ENCODE results near the gene JAM2.
"Not testable (repeated sequence)": the region's sequence is repeated elsewhere in the genome, so short reads cannot be mapped to it uniquely, and the experiment has no call there.

JAM2 gene

DNA sequence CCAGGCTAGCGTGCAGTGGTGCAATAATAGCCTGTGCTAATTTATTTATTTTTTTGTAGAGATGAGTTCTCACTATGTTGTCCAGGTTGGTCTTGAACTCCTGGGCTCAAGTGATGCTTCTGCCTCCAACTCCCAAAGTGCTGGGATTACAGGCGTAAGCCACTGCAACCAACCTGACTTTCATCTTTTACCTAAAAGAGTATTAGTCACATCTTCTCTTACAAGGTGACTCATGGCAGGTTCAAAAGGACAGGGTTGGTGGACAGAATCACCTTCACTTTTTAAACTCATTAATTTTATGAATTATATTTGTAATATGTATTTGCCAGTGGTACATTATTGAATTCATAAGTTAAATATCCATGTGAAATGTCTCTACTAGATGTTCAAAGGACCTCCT, 18.1 kb downstream of the JAM2 start:
- H3K27me3 ChIP-seq (ENCODE audit: control insufficient read depth, insufficient read depth, low read length) = no peaks in the 10 kb centered on the region
- no peaks in the 10 kb centered on the region for H3K36me3 ChIP-seq (ENCODE audit: control insufficient read depth, insufficient read depth, low read length)
- H3K9ac ChIP-seq (ENCODE audit: low read length) = no peak overlapping the region
- no peak overlapping the region for H3K4me3 ChIP-seq (ENCODE audit: low read length)
- no peaks in the 10 kb centered on the region for H3K4me1 ChIP-seq (ENCODE audit: control insufficient read depth, insufficient read depth, low read length)
- no peaks in the 10 kb centered on the region for H3K9me3 ChIP-seq (ENCODE audit: control insufficient read depth, low read length)

DNA sequence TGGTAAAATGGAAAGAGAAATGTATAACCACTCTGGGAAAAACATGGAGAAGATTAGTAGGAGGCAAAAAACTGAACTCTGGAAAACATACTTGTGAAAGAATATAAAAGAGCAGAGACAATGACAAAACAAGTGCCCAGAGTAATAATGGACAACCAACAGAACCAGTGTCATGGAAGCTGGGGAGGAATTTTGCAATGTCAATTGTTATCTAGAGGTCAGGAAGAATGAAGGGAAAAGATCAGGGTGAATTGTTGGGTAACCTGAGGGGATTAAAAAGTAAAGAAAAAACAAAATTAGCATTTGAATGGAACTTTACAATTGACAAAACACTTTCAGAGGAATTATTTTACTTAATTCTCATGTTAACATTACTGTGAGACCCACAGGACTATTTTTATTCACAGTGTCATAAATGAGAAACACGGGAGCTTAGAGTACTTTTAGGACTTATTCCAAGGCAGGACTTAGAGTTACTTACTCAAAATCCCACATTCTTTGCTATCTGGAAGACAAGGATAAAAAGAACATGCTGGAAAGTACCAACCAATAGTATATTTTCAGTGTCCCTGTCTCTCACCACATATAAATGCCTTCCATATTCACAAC, 19.5 kb downstream of the JAM2 start:
- Histone ChIP-seq H3K9ac (ENCODE audit: low read length) (no peak overlapping the region), H3K27me3 (ENCODE audit: control insufficient read depth, insufficient read depth, low read length) (no peaks in the 10 kb centered on the region), H3K36me3 (ENCODE audit: control insufficient read depth, insufficient read depth, low read length) (no peaks in the 10 kb centered on the region), H3K4me1 (ENCODE audit: control insufficient read depth, insufficient read depth, low read length) (no peaks in the 10 kb centered on the region), H3K4me3 (ENCODE audit: low read length) (no peak overlapping the region), H3K9me3 (ENCODE audit: control insufficient read depth, low read length) (no peaks in the 10 kb centered on the region)

DNA sequence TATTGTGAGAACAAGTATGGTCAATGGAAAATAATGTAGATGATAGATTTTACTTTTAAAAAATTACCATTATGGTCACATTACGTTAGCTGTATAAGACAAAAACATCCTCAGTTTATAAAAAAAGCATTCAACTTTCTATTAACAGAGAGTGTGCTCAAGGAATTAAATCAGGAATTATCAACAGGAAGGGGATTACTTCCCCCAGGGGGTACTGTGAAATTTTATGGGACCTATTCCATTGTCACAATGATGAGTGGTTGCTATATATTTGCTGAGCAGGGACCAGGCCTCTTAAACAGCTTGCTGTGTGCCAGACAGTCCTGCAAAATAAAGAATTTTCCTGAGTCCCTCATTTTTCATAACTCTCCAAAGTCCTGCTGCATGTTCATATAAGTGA, 21.2 kb downstream of the JAM2 start:
- Histone ChIP-seq H3K36me3 (ENCODE audit: control insufficient read depth, insufficient read depth, low read length) (no peaks in the 10 kb centered on the region), H3K27me3 (ENCODE audit: control insufficient read depth, insufficient read depth, low read length) (no peaks in the 10 kb centered on the region), H3K4me3 (ENCODE audit: low read length) (no peak overlapping the region), H3K9me3 (ENCODE audit: control insufficient read depth, low read length) (no peaks in the 10 kb centered on the region), H3K4me1 (ENCODE audit: control insufficient read depth, insufficient read depth, low read length) (no peaks in the 10 kb centered on the region), H3K9ac (ENCODE audit: low read length) (no peak overlapping the region)

DNA sequence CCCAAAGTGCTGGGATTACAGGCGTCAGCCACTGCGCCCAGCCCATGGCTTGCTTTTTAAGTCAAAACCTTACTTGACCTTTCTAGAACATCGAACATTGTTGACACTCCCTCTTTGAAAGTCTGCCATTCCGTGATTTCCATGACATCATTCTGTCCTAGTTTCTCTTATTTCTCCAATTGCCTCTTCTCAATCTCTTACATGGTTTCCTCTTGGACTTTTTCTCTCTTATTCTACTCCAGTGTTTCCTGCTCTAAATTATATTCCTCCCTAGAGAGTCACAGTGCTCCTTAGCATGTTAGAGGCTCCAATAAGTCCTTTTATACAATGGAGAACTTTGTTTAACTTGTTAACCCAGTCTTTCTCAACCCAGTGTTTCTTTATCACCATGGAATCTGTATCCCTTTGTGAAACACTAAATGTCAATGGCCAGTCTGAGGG, 25.5 kb downstream of the JAM2 start:
- no peaks in the 10 kb centered on the region for H3K27me3 ChIP-seq (ENCODE audit: control insufficient read depth, insufficient read depth, low read length)
- no peaks in the 10 kb centered on the region for H3K36me3 ChIP-seq (ENCODE audit: control insufficient read depth, insufficient read depth, low read length)
- no peak overlapping the region for H3K4me3 ChIP-seq (ENCODE audit: low read length)
- H3K4me1 ChIP-seq (ENCODE audit: control insufficient read depth, insufficient read depth, low read length) = no peaks in the 10 kb centered on the region
- no peaks in the 10 kb centered on the region for H3K9me3 ChIP-seq (ENCODE audit: control insufficient read depth, low read length)
- H3K9ac ChIP-seq (ENCODE audit: low read length) = no peak overlapping the region

DNA sequence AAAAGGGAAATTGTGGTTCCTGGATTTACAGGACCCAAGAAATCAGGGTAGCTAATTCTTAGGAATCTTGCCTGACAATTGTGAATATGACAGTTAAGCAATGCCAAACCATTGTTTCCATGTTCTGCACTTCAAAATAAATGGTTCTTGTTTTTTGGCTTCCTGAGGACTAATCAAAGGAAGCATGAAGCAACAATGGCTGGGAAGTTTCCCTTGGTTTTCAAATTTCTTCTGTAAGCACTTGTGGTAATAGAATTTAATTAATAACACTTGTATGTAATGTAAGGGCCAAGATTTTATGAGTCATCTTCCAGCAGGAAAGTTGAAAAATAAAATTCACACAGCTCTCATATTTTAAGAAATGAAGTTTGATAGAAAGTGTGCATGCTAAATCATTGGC, 31.7 kb downstream of the JAM2 start:
- no peaks in the 10 kb centered on the region for H3K27me3 ChIP-seq (ENCODE audit: control insufficient read depth, insufficient read depth, low read length)
- H3K4me1 ChIP-seq (ENCODE audit: control insufficient read depth, insufficient read depth, low read length) = no peaks in the 10 kb centered on the region
- H3K4me3 ChIP-seq (ENCODE audit: low read length) = no peak overlapping the region
- no peaks in the 10 kb centered on the region for H3K9me3 ChIP-seq (ENCODE audit: control insufficient read depth, low read length)
- H3K36me3 ChIP-seq (ENCODE audit: control insufficient read depth, insufficient read depth, low read length) = no peaks in the 10 kb centered on the region
- no peak overlapping the region for H3K9ac ChIP-seq (ENCODE audit: low read length)

DNA sequence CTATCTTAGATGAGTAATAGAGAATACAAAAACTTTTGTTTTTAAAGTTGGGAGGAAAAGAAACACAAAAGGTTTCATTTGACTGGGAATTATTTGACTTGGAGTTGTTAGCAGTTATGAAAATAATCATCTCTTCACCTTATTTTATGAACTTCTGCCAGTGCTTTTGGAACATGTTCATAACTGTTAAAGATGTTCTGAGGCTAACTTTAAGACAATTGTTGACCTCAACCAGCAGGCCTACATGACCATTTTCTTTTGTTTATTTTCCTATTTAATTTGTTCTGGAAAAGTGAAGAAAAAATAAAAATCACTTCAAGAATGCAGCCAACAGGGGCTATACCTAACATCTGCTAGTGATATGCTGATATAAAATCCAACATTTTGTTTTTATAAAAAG, 37.4 kb downstream of the JAM2 start:
- H3K9ac ChIP-seq (ENCODE audit: low read length) = no peak overlapping the region
- H3K27me3 ChIP-seq (ENCODE audit: control insufficient read depth, insufficient read depth, low read length) = no peaks in the 10 kb centered on the region
- no peaks in the 10 kb centered on the region for H3K36me3 ChIP-seq (ENCODE audit: control insufficient read depth, insufficient read depth, low read length)

DNA sequence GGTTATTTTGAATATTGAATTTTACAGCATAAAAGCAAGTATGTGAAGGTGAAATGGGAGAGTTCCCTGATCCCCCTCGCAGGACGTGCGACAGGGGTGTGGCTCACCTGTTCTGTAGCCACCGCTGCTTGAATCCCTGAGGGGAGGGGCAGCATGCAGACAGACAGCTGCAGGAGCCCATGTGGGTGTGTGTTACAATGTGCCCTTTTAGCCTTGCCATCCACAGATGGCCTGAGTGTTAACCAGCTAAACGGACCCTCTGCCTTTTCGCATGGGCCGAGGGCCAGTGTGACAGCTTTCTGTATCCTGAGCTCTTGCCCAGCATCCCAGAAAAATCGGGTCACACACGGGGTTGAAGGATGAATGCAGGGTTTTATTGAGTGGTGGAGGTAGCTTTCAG, 43.3 kb downstream of the JAM2 start:
- Histone ChIP-seq H3K9me3 (ENCODE audit: control insufficient read depth, low read length) (no peaks in the 10 kb centered on the region), H3K9ac (ENCODE audit: low read length) (no peak overlapping the region), H3K36me3 (ENCODE audit: control insufficient read depth, insufficient read depth, low read length) (no peaks in the 10 kb centered on the region), H3K27me3 (ENCODE audit: control insufficient read depth, insufficient read depth, low read length) (no peaks in the 10 kb centered on the region), H3K4me3 (ENCODE audit: low read length) (no peak overlapping the region), H3K4me1 (ENCODE audit: control insufficient read depth, insufficient read depth, low read length) (no peaks in the 10 kb centered on the region)

More for the DNA sequence above, 37.4 kb downstream of the JAM2 start:
- no peaks in the 10 kb centered on the region for H3K4me1 ChIP-seq (ENCODE audit: control insufficient read depth, insufficient read depth, low read length)
- no peaks in the 10 kb centered on the region for H3K9me3 ChIP-seq (ENCODE audit: control insufficient read depth, low read length)
- H3K4me3 ChIP-seq (ENCODE audit: low read length) = no peak overlapping the region

DNA sequence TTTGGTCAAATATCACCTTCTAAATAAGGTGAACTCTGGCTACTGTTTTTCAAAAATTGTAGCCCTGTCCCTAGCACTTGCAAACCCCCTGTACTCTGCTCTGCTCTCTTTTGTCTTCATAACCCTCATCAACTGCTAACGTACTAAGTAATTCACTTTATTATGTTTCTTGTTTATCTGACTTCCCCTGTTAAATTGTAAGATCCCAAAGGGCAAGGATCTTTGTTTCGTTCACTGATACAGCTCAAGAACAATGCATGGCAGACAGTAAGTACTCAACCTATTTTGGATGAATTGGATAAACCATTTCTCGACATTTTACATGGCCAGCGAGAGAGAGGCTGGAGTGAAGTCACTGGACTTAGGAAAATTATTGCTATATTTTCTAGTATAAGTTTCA, 48.7 kb downstream of the JAM2 start:
- Histone ChIP-seq H3K9me3 (ENCODE audit: control insufficient read depth, low read length) (no peaks in the 10 kb centered on the region), H3K4me1 (ENCODE audit: control insufficient read depth, insufficient read depth, low read length) (no peaks in the 10 kb centered on the region), H3K27me3 (ENCODE audit: control insufficient read depth, insufficient read depth, low read length) (no peaks in the 10 kb centered on the region), H3K4me3 (ENCODE audit: low read length) (no peak overlapping the region), H3K9ac (ENCODE audit: low read length) (no peak overlapping the region), H3K36me3 (ENCODE audit: control insufficient read depth, insufficient read depth, low read length) (no peaks in the 10 kb centered on the region)

DNA sequence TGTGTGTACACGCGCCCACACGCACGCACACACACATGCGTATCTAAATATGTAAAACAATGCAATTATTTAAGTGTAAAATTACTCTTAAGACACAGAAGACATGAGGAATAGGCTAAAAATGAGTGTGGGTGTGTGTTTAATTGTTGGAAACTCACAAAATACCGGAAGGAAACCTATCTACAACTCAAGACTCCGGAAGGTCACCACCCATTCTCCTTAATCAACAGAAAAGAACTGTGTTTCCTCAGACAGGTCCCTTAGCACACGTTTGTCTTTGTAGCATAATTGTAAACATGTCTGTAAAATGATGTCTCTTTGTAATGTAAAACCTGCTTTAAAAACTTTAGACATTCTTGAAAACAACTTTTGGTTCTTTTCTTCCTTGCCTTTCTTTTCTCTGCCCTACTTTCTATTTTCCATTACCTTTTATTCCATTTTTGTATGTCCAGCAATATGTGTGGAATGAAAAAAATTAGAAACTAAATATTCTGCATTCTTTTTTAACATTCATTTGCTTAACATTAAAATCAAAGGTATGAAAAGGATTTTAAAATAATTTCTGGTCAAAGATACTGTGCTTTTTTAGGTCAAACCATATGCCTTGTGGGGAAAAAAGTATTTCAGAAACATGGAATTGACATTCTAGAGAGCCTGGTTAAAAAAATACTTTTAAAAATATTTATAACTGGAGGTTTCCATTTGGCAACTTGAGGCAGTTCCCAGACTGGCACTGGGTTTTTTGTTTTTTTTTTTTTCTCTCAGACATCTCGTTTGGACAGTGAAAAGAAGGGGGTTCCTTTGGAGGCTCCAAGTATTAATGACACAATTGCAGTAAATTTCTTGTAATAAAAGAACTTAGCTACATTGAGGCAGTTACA, 49.5 kb downstream of the JAM2 start:
- Histone ChIP-seq H3K36me3 (ENCODE audit: control insufficient read depth, insufficient read depth, low read length) (no peaks in the 10 kb centered on the region), H3K4me1 (ENCODE audit: control insufficient read depth, insufficient read depth, low read length) (no peaks in the 10 kb centered on the region), H3K4me3 (ENCODE audit: low read length) (no peak overlapping the region), H3K27me3 (ENCODE audit: control insufficient read depth, insufficient read depth, low read length) (no peaks in the 10 kb centered on the region), H3K9ac (ENCODE audit: low read length) (no peak overlapping the region), H3K9me3 (ENCODE audit: control insufficient read depth, low read length) (no peaks in the 10 kb centered on the region)

DNA sequence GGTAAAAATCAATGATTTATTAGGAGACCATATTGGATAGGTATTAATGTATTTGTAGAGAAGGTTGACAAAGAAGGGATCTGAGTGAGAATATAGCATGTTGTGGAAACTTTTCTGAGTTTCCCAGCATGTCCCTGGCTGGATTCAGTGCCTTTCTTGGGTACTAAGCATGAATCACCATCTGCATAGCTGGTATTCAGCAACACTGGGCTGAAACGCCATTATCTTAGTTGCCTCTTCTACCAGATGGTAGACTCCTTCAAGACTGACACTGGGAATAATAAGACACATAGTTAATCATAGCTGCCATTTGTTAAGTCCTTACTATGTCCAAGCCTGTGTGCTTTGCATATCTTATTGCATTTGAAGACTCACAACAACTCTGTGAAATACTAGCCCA, 50.2 kb downstream of the JAM2 start:
- Histone ChIP-seq H3K9ac (ENCODE audit: low read length) (no peak overlapping the region), H3K27me3 (ENCODE audit: control insufficient read depth, insufficient read depth, low read length) (no peaks in the 10 kb centered on the region), H3K9me3 (ENCODE audit: control insufficient read depth, low read length) (no peaks in the 10 kb centered on the region), H3K4me3 (ENCODE audit: low read length) (no peak overlapping the region), H3K36me3 (ENCODE audit: control insufficient read depth, insufficient read depth, low read length) (no peaks in the 10 kb centered on the region), H3K4me1 (ENCODE audit: control insufficient read depth, insufficient read depth, low read length) (no peaks in the 10 kb centered on the region)

DNA sequence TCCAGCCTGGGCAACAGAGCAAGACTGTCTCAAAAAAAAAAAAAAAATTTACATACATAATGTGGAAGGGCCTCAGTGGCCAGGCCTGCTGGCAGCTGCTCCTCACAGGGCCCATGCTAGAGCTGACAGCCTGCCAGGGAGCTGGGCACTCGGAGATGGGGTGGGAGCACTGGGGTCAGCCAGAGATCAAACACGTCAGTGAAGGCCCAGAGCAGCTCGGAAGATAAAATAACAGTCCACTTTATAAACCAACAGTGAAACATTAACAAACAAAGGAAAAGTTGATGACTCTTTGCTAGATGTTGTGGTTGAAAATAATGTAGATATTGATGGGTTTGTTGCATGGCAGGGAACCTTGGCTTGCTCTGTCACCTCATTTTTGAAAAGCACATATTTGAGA, 52.9 kb downstream of the JAM2 start:
- Histone ChIP-seq H3K27me3 (ENCODE audit: control insufficient read depth, insufficient read depth, low read length) (no peaks in the 10 kb centered on the region), H3K9me3 (ENCODE audit: control insufficient read depth, low read length) (no peaks in the 10 kb centered on the region), H3K9ac (ENCODE audit: low read length) (no peak overlapping the region), H3K4me3 (ENCODE audit: low read length) (no peak overlapping the region), H3K4me1 (ENCODE audit: control insufficient read depth, insufficient read depth, low read length) (no peaks in the 10 kb centered on the region), H3K36me3 (ENCODE audit: control insufficient read depth, insufficient read depth, low read length) (no peaks in the 10 kb centered on the region)

DNA sequence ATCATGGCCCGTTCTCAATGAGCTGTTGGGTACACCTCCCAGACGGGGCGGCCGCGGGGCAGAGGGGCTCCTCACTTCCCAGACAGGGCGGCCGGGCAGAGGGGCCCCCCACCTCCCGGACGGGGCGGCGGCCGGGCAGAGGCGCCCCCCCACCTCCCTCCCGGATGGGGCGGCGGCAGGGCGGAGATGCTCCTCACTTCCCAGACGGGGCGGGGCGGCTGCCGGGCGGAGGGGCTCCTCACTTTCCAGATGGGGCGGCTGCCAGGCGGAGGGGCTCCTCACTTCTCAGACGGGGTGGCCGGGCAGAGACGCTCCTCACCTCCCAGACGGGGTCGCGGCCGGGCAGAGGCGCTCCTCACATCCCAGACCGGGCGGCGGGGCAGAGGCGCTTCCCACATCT, 56.4 kb downstream of the JAM2 start:
- H3K27me3 ChIP-seq (ENCODE audit: control insufficient read depth, insufficient read depth, low read length); H3K36me3 ChIP-seq (ENCODE audit: control insufficient read depth, insufficient read depth, low read length); H3K9me3 ChIP-seq (ENCODE audit: control insufficient read depth, low read length); H3K9ac ChIP-seq (ENCODE audit: low read length); H3K4me3 ChIP-seq (ENCODE audit: low read length); H3K4me1 ChIP-seq (ENCODE audit: control insufficient read depth, insufficient read depth, low read length): not testable (repeated sequence)

Data from mucosa of stomach (tissue), 1 donor.